Natural killer cell (primary cell): Measurements from ENCODE around the gene TAF1L. TPM values are rescaled to one million over a fixed set of nuclear protein-coding genes. Genes with fewer than 3 reads are reported as not detected.

Experiments
- ATAC-seq, 3 donors: fragments of 150-1000 bp in 2 of 3; fragments of 200-7000 bp in 1 of 3; cut with Tn5 transposase; 1 replicate in 1 of 3; 2 replicates in 2 of 3; pipeline ENCODE4 v1.10.0; 2021; ENCODE audit warnings: mild to moderate bottlenecking in 2 of 3, moderate library complexity in 2 of 3
- DNase-seq, 2 donors: peaks; one replicate each; pipeline versions ENCODE4 v3.0.0 to v3.0.0-alpha.2; 2013 to 2021; ENCODE audit warnings: mixed read lengths in 1 of 2
- H3K27ac ChIP-seq: one replicate; pipeline ENCODE4 v1.5.1; 2013; ENCODE audit warnings: mild to moderate bottlenecking, low read length
- H3K27me3 ChIP-seq: one replicate; pipeline ENCODE4 v1.6.1; 2013; ENCODE audit warnings: low read length; ENCODE audit not compliant: control insufficient read depth, insufficient read depth
- H3K36me3 ChIP-seq: one replicate; pipeline ENCODE4 v1.6.1; 2013; ENCODE audit warnings: low read length; ENCODE audit not compliant: control insufficient read depth, insufficient read depth
- H3K4me1 ChIP-seq: one replicate; pipeline ENCODE4 v1.6.1; 2013; ENCODE audit warnings: low read length; ENCODE audit not compliant: control insufficient read depth, insufficient read depth
- H3K4me3 ChIP-seq: one replicate; pipeline ENCODE4 v1.5.1; 2013; ENCODE audit warnings: low read length
- H3K9me3 ChIP-seq: one replicate; pipeline ENCODE4 v1.6.1; 2013; ENCODE audit warnings: low read length; ENCODE audit not compliant: control insufficient read depth, insufficient read depth
- H3K27ac Mint-ChIP-seq, 2 donors: one replicate each; pipeline ENCODE4 v1.8.0; 2022; ENCODE audit warnings: mild to moderate bottlenecking in 2 of 2, mixed read lengths in 2 of 2, moderate library complexity in 1 of 2
- H3K27me3 Mint-ChIP-seq, 2 donors: one replicate each; pipeline ENCODE4 v1.8.0; 2022; ENCODE audit warnings: low read depth in 2 of 2, mixed read lengths in 2 of 2
- H3K36me3 Mint-ChIP-seq: one replicate; pipeline ENCODE4 v1.8.0; 2022; ENCODE audit warnings: mixed read lengths
- H3K4me1 Mint-ChIP-seq, 2 donors: one replicate each; pipeline ENCODE4 v1.8.0; 2022; ENCODE audit warnings: mixed read lengths in 2 of 2
- H3K4me3 Mint-ChIP-seq: one replicate; pipeline ENCODE4 v1.8.0; 2022; ENCODE audit warnings: mild to moderate bottlenecking, moderate library complexity, mixed read lengths
- H3K9me3 Mint-ChIP-seq, 2 donors: one replicate each; pipeline ENCODE4 v1.8.0; 2022; ENCODE audit warnings: mixed read lengths in 2 of 2
- CTCF ChIP-seq: fragments of 200-600 bp; IDR thresholded peaks from one replicate; pipeline ENCODE4 v1.8.0; 2022; ENCODE audit warnings: antibody characterized with exemption
- WGBS: methylation state at CpG from one replicate; pipeline ENCODE4 v1.1.7; 2013; ENCODE audit warnings: missing lambda C conversion rate; ENCODE audit not compliant: insufficient coverage; 5-methylcytosine and 5-hydroxymethylcytosine counted together
- intact Hi-C: fragments of 100-400 bp; cut with micrococcal nuclease; formaldehyde crosslinking; loops from one replicate; pipeline ENCODE4 v1.14.2; 2022
- total RNA-seq, 4 donors: library from RNA; stranded (reverse); fragments of 120-200 nt in 1 of 4; gene quantifications; one replicate each; pipeline versions ENCODE4 v1.2.3 to v1.2.4, GENCODE V29; 2013 to 2022

The TAF1L gene
- total RNA-seq, 3 donors from 2014 or later (not counting 1 experiment from before 2014, with no cell fraction given): 0.05 TPM; not detected in 2

GRCh38 chr9:32596096-32596865 is 39.2 kb downstream of the TAF1L start:
- DNase-seq: no peak
- H3K27me3 ChIP-seq: no peaks in the 10 kb centered on the region
- TF ChIP-seq CTCF: no peak
- no peaks in the 10 kb centered on the region for H3K9me3 ChIP-seq
- no peak overlapping the region for H3K4me3 Mint-ChIP-seq
- no peak for ATAC-seq
- H3K27ac ChIP-seq: no peak overlapping the region
- H3K36me3 Mint-ChIP-seq: no peaks in the 10 kb centered on the region
- H3K27me3 Mint-ChIP-seq: peaks cover 9 to 48% of the 10 kb centered on the region in 2 donors
- intact Hi-C loops: no loop called here
- H3K9me3 Mint-ChIP-seq: no peaks in the 10 kb centered on the region
- H3K27ac Mint-ChIP-seq: no peak overlapping the region
- 40% methylated on average over 4 of the region's 4 CpGs for WGBS
- H3K36me3 ChIP-seq: no peaks in the 10 kb centered on the region
- no peaks in the 10 kb centered on the region for H3K4me1 ChIP-seq
- H3K4me3 ChIP-seq: no peak overlapping the region
- H3K4me1 Mint-ChIP-seq: no peaks in the 10 kb centered on the region

DNA sequence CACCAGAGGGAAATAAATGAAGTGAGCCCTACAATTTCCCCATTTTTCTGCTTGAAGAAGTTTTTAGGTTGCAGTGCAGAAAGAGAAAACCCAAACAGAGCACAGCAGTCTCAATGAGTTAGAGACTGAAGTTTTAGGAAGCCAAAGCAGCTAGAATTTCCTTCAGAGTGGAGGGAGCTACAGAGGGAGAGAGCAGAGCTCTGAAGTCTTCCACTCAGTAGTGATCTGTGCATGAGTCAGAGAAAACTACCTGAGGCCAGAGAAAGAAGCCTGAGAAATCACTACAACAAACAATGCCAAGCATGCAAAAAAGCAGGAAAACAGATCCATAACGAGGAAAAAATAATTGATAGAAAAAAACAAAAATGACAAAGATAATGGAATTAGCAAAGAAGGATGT is 44.6 kb downstream of the TAF1L start:
- Histone ChIP-seq H3K36me3 (no peaks in the 10 kb centered on the region), H3K9me3 (no peaks in the 10 kb centered on the region), H3K4me1 (no peaks in the 10 kb centered on the region), H3K4me3 (no peak overlapping the region), H3K27me3 (no peaks in the 10 kb centered on the region), H3K27ac (no peak overlapping the region)
- ATAC-seq: no peak
- no CpG with 5 or more reads among the region's 1 CpG for WGBS
- H3K4me3 Mint-ChIP-seq: no peak overlapping the region
- H3K9me3 Mint-ChIP-seq: no peaks in the 10 kb centered on the region
- DNase-seq: no peak
- no peaks in the 10 kb centered on the region for H3K36me3 Mint-ChIP-seq
- intact Hi-C loops: no loop called here
- no peaks in the 10 kb centered on the region for H3K4me1 Mint-ChIP-seq
- TF ChIP-seq CTCF: no peak
- H3K27me3 Mint-ChIP-seq: peaks cover 15 to 42% of the 10 kb centered on the region in 2 donors
- H3K27ac Mint-ChIP-seq: no peak overlapping the region

DNA sequence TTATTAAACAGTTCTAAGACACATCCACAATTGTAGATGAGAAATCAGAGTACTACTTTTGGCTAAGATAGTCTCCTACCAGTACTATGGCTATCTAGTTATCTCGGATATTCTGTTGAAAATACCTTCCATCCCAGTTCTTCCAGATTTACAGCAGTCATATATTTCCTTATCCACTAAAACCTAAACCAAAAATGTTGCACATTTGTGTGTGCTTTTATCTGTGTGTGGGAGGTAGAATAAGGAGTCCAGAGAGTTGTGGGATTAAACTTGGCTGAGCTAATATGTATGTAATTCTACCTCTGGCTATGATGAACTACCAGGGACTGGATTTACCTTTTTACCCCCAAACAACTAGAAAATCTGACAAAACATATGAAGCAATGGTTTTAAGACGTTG is 45.0 kb downstream of the TAF1L start:
- Histone ChIP-seq H3K27me3 (peaks cover 2% of the 10 kb centered on the region), H3K9me3 (no peaks in the 10 kb centered on the region), H3K27ac (no peak overlapping the region), H3K4me1 (no peaks in the 10 kb centered on the region), H3K4me3 (no peak overlapping the region), H3K36me3 (no peaks in the 10 kb centered on the region)
- intact Hi-C loops: no loop called here
- Mint-ChIP-seq H3K27ac (no peak overlapping the region), H3K9me3 (no peaks in the 10 kb centered on the region), H3K36me3 (no peaks in the 10 kb centered on the region), H3K4me1 (no peaks in the 10 kb centered on the region), H3K4me3 (no peak overlapping the region), H3K27me3 (peaks cover 20 to 47% of the 10 kb centered on the region in 2 donors)
- TF ChIP-seq CTCF: no peak
- 90% methylated on average over 2 of the region's 2 CpGs for WGBS
- DNase-seq (no peak), ATAC-seq (no peak)
